ENCODE data around the gene ITPRIPL2. TPM values are rescaled to one million over a fixed set of nuclear protein-coding genes. Genes with fewer than 3 reads are reported as not detected.

ITPRIPL2 gene
- total RNA-seq, 6 experiments from 2014 or later: 36.3 to 56.9 (median 43.1) TPM

DNA sequence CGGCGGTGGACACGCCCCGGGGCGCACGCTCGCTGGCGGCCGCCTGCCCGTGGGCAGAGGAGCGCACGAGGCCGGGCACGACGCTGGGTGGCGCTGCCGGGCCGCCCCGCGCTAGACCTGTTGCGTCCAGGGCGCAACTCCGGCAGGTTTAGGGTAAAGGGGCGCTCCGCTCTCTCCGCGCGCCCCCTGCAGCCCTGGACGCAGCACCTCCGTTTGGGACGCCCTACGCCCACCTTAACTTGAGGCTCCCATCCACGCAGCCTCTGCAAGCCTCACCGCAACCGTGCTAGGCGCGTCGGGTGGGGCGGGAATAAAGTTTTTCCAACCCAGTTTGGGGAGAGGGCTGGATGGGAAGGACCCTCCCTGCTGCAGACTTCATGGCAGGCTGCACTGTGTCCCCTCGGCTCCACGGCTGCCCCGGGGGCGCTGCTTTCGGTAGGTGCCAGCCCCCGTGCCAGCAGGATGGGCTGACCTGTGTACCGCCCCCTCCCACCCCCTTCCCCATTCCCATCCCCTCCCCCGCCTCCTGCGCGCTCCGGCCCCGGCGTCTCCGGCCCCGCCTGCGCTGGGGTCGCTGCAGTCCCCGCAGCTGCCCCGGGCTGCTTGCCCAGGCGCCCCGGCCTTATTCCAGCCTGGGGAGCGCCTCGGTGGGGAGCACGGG is 54.1 kb downstream of the ITPRIPL2 start, which contains the start of gene SYT17:
TSS of gene SYT17 (plus strand) at position 531 of the 661 bp plus-strand sequence. CDS start 407 bp downstream, outside the sequence.
- Mint-ChIP-seq H3K27me3 (ENCODE audit: insufficient read depth) (peaks cover 25% of the 10 kb centered on the region), H3K4me1 (ENCODE audit: low read depth) (no peaks in the 10 kb centered on the region), H3K27ac (no peak within 1 kb of the TSS), H3K9me3 (peaks cover 5% of the 10 kb centered on the region; the same call in 1 of the 2 replicates), H3K36me3 (ENCODE audit: low read depth) (no peaks in the 10 kb centered on the region), H3K4me3 (no peak within 1 kb of the TSS; the same call in 1 of the 2 replicates)
- TF ChIP-seq, protein P1, sequence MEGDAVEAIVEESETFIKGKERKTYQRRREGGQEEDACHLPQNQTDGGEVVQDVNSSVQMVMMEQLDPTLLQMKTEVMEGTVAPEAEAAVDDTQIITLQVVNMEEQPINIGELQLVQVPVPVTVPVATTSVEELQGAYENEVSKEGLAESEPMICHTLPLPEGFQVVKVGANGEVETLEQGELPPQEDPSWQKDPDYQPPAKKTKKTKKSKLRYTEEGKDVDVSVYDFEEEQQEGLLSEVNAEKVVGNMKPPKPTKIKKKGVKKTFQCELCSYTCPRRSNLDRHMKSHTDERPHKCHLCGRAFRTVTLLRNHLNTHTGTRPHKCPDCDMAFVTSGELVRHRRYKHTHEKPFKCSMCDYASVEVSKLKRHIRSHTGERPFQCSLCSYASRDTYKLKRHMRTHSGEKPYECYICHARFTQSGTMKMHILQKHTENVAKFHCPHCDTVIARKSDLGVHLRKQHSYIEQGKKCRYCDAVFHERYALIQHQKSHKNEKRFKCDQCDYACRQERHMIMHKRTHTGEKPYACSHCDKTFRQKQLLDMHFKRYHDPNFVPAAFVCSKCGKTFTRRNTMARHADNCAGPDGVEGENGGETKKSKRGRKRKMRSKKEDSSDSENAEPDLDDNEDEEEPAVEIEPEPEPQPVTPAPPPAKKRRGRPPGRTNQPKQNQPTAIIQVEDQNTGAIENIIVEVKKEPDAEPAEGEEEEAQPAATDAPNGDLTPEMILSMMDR (IDR thresholded peaks at IDR 0.05): peak; percentile 82
- DNase-seq: peak; percentile 28

DNA sequence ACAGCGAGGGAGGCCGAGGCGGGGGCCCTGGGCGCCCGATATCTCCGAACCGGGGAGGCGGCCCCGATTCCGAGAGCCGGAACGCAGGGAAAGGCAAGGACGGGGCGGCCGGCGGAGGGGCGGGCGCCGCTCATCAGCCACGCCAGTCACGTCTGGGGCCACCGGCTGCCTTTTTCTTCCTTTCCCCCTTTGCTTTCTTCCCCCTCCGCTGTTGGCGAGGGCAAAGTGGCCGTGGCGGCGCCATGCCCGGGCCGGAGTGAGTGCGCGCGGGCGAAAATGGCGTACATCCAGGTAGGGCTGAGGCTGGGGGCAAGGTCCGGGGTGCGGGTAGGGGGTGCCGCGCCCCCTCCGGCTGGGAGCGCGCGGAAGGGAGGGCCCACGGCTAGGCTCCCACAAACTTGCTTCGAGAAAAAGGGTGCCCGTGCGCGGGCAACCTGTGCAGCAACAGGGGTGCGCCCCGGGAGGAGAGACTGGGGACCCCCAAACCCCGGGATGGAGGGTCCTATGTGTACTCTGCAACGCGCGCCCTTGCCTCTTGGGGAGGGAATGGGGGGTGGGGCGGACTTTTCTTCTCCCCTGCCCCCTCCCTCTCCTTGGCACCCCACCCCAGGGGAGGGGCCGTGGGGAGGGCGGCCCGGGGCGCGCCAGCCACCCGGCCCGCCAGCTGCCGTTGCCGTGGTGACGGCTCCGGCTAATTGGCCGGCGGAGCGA is 54.8 kb downstream of the ITPRIPL2 start:
- H3K9me3 Mint-ChIP-seq: peaks cover under 1% of the 10 kb centered on the region; the same call in 1 of the 2 replicates
- H3K4me1 Mint-ChIP-seq (ENCODE audit: low read depth): no peaks in the 10 kb centered on the region
- no peak overlapping the region for H3K27ac Mint-ChIP-seq
- peaks cover 25% of the 10 kb centered on the region for H3K27me3 Mint-ChIP-seq (ENCODE audit: insufficient read depth)
- H3K36me3 Mint-ChIP-seq (ENCODE audit: low read depth): no peaks in the 10 kb centered on the region
- TF ChIP-seq, protein P1 (IDR thresholded peaks at IDR 0.05): no peak
- DNase-seq: no peak
- H3K4me3 Mint-ChIP-seq: no peak overlapping the region

DNA sequence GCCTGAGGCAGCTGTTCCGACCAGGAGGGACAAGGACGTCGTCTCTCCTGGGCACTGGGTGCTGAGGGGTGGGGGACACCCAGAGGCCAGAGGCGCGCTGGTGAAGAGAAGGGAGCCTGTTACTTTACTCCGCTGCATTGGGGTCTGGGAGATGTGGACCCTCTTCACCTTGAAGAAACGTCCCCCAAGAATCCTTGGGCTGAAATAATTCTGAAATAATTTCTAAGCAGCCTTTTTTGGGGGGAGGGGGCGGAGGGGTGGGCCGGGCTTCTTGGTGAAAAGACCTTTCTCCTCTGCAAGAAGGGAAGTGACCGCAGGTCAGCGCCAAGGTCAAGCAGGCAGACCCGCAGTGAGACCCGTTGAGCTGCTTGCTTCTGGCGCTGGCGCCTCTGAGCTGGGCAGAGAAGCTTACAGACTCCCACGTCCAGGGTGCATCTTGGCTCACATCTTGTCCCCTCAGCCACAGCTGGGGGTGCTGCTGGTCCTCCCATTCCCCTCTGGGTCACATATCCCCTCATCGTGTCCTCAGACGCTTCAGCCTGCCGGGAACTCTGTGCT is 55.4 kb downstream of the ITPRIPL2 start:
- no peak for DNase-seq
- no peak overlapping the region for H3K27ac Mint-ChIP-seq
- H3K4me3 Mint-ChIP-seq: no peak overlapping the region
- H3K9me3 Mint-ChIP-seq: no peaks in the 10 kb centered on the region
- TF ChIP-seq, protein P1 (IDR thresholded peaks at IDR 0.05): no peak
- H3K4me1 Mint-ChIP-seq (ENCODE audit: low read depth): no peaks in the 10 kb centered on the region
- H3K36me3 Mint-ChIP-seq (ENCODE audit: low read depth): no peaks in the 10 kb centered on the region
- peaks cover 31% of the 10 kb centered on the region for H3K27me3 Mint-ChIP-seq (ENCODE audit: insufficient read depth)

DNA sequence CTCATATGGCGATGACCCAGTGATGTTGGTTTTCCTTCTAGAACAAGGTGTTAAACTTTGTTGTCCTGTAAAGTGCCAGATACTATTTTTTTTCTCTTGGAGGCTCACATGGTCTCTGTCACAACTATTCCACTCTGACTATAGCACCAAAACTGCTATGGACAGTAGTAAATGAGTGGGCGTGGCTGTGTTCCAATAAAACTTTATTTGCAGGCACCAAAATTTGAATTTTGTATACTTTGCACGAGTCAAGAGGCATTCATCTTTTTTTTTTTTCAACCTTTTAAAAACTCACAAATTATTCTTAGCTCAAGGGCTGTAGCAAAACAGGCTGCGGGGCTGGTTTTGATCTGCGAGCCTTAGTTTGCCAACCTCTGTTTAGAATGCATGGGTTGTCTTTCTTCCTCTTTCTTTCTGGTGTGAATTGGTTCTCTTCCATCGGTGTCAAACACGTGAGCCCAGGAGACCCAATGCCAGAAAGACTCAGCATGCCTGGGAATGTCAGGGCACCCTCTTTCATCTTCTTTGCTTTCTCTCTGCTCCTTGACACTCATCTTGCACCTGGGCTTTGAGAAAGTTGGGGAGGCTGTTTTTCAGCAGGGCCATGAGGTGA is 56.4 kb downstream of the ITPRIPL2 start:
- Mint-ChIP-seq H3K27ac (no peak overlapping the region), H3K27me3 (ENCODE audit: insufficient read depth) (peaks cover 33% of the 10 kb centered on the region), H3K4me1 (ENCODE audit: low read depth) (no peaks in the 10 kb centered on the region), H3K36me3 (ENCODE audit: low read depth) (no peaks in the 10 kb centered on the region), H3K9me3 (no peaks in the 10 kb centered on the region), H3K4me3 (no peak overlapping the region)
- TF ChIP-seq, protein P1 (IDR thresholded peaks at IDR 0.05): no peak
- DNase-seq: no peak

Other genes with a start within 250 kb of the ITPRIPL2 start
- 10 to 100 TPM; 31.3 to 43.0 (median 35.4) TPM for gene SMG1, start 187.6 kb upstream of the ITPRIPL2 start, total RNA-seq (2021; fragmentation: NEBNext Ultra II Directional; extraction: Animal tissue kit (Norgen Biotek cat#: 25700))
- 1 to 10 TPM in 1 of 6 experiments, under 1 TPM in 5; 0.35 to 1.1 (median 0.58) TPM for gene TMC7, start 130.0 kb upstream of the ITPRIPL2 start, total RNA-seq (2021; fragmentation: NEBNext Ultra II Directional; extraction: Animal tissue kit (Norgen Biotek cat#: 25700))
- 10 to 100 TPM; 15.1 to 19.1 (median 16.8) TPM for gene COQ7, start 46.4 kb upstream of the ITPRIPL2 start, total RNA-seq (2021; fragmentation: NEBNext Ultra II Directional; extraction: Animal tissue kit (Norgen Biotek cat#: 25700))
- not detected for gene SYT17, start 54.3 kb downstream of the ITPRIPL2 start, total RNA-seq (2021; fragmentation: NEBNext Ultra II Directional; extraction: Animal tissue kit (Norgen Biotek cat#: 25700))
- not detected for gene CLEC19A, start 171.8 kb downstream of the ITPRIPL2 start, total RNA-seq (2021; fragmentation: NEBNext Ultra II Directional; extraction: Animal tissue kit (Norgen Biotek cat#: 25700))

All from HFFc6 (cell line).